GM21825 (cell line): ENCODE measurements around the gene SIL1.
"Not testable (repeated sequence)": the region's sequence is repeated elsewhere in the genome, so short reads cannot be mapped to it uniquely, and the experiment has no call there.

Experiments used
- ATAC-seq: cut with Tn5 transposase; IDR thresholded peaks from one replicate; pipeline ENCODE4 v1.9.1; 2021; ENCODE audit warnings: mild to moderate bottlenecking, moderate library complexity; ENCODE audit not compliant: unreplicated experiment

The SIL1 gene

GRCh38 chr5:139038613-139039305 is 159.4 kb downstream of the SIL1 start:
- ATAC-seq: no peak

GRCh38 chr5:139037732-139038131 is 160.4 kb downstream of the SIL1 start:
- no peak for ATAC-seq

- not testable (repeated sequence) for ATAC-seq
These were observed 161.8 kb downstream of the SIL1 start for GRCh38 chr5:139036332-139036731.

GRCh38 chr5:139027150-139027549 is 171.0 kb downstream of the SIL1 start:
- no peak for ATAC-seq

- ATAC-seq: no peak
These were observed 172.5 kb downstream of the SIL1 start for GRCh38 chr5:139025651-139026050.

GRCh38 chr5:139023286-139023685 is 174.9 kb downstream of the SIL1 start:
- ATAC-seq: no peak

GRCh38 chr5:139022528-139022927 is 175.6 kb downstream of the SIL1 start:
- no peak for ATAC-seq

- no peak for ATAC-seq
These were observed 176.8 kb downstream of the SIL1 start for GRCh38 chr5:139021346-139021745.

- no peak for ATAC-seq
These were observed 178.3 kb downstream of the SIL1 start for GRCh38 chr5:139019880-139020279.

GRCh38 chr5:139019211-139019610 is 179.0 kb downstream of the SIL1 start:
- ATAC-seq: no peak

GRCh38 chr5:139017624-139018023 is 180.5 kb downstream of the SIL1 start:
- ATAC-seq: no peak

- no peak for ATAC-seq
These were observed 182.0 kb downstream of the SIL1 start for GRCh38 chr5:139016186-139016585.

GRCh38 chr5:139014726-139015125 is 183.4 kb downstream of the SIL1 start:
- no peak for ATAC-seq

- no peak for ATAC-seq
These were observed 186.0 kb downstream of the SIL1 start for GRCh38 chr5:139012176-139012575.

- not testable (repeated sequence) for ATAC-seq
These were observed 187.0 kb downstream of the SIL1 start for GRCh38 chr5:139011156-139011555.

GRCh38 chr5:139004374-139005307 is 193.5 kb downstream of the SIL1 start:
- ATAC-seq: no peak

- ATAC-seq: no peak
These were observed 198.5 kb downstream of the SIL1 start for GRCh38 chr5:138999674-139000073.

GRCh38 chr5:138998521-138998920 is 199.6 kb downstream of the SIL1 start:
- no peak for ATAC-seq

- ATAC-seq: no peak
These were observed 202.0 kb downstream of the SIL1 start for GRCh38 chr5:138996120-138996519.

- ATAC-seq: no peak
These were observed 207.1 kb downstream of the SIL1 start for GRCh38 chr5:138990986-138991590.

- ATAC-seq: no peak
These were observed 208.4 kb downstream of the SIL1 start for GRCh38 chr5:138989720-138990119.
